Caco-2 (cell line): ENCODE results near the gene ZBTB42. TPM values are rescaled to one million over a fixed set of nuclear protein-coding genes. Genes with fewer than 3 reads are reported as not detected.

ENCODE experiments used
- BruUV-seq: library from RNA; stranded (reverse); fragments of 400-500 nt; replicated peaks from 2 replicates; lab custom pipeline; 2021; lab: Mats Ljungman, UMichigan
- CTCF ChIA-PET: fragments of 300-600 bp; sonication (Branson Sonifier 250); formaldehyde crosslinking; loops from one replicate; lab custom pipeline; 2022; ENCODE audit warnings: antibody characterized with exemption; lab: Charles Lee
- POLR2A ChIA-PET: fragments of 300-600 bp; sonication (Branson Sonifier 250); formaldehyde crosslinking; loops from one replicate; lab custom pipeline; 2022; ENCODE audit warnings: antibody characterized with exemption; lab: Charles Lee
- DNase-seq, 2 experiments: peaks; one replicate each; pipeline versions ENCODE4 v3.0.0 to v3.0.0-alpha.2; 2020 to 2022
- H3K27me3 ChIP-seq: replicated peaks from 2 replicates; pipeline ENCODE4 v1.6.0; 2011; ENCODE audit warnings: low read length; ENCODE audit not compliant: control insufficient read depth, insufficient read depth
- H3K36me3 ChIP-seq: 2 replicates; pipeline ENCODE4 v1.5.1; 2011; ENCODE audit warnings: low read length; ENCODE audit not compliant: control insufficient read depth, insufficient read depth
- H3K4me1 ChIP-seq: fragments of 250-450 bp; sonication (Bioruptor Pico); 2 replicates; pipeline ENCODE4 v1.5.1; 2020; ENCODE audit warnings: mild to moderate bottlenecking
- H3K4me3 ChIP-seq: 2 replicates; pipeline ENCODE4 v1.5.1; 2011; ENCODE audit warnings: low read depth, mild to moderate bottlenecking, control low read depth, low read length
- H3K9me3 ChIP-seq: fragments of 250-450 bp; sonication (Bioruptor Pico); 2 replicates; pipeline ENCODE4 v1.5.1; 2020; ENCODE audit warnings: mild to moderate bottlenecking, moderate library complexity
- H3K27ac Mint-ChIP-seq: one replicate; pipeline ENCODE4 v1.8.0; 2022; ENCODE audit warnings: mixed read lengths; ENCODE audit not compliant: unreplicated experiment
- H3K27me3 Mint-ChIP-seq: one replicate; pipeline ENCODE4 v1.8.0; 2022; ENCODE audit warnings: mixed read lengths; ENCODE audit not compliant: insufficient read depth, unreplicated experiment
- H3K36me3 Mint-ChIP-seq: one replicate; pipeline ENCODE4 v1.8.0; 2022; ENCODE audit warnings: mild to moderate bottlenecking, mixed read lengths; ENCODE audit not compliant: insufficient read depth, unreplicated experiment
- H3K4me1 Mint-ChIP-seq: one replicate; pipeline ENCODE4 v1.8.0; 2022; ENCODE audit warnings: low read depth, mixed read lengths; ENCODE audit not compliant: unreplicated experiment
- H3K4me3 Mint-ChIP-seq: one replicate; pipeline ENCODE4 v1.8.0; 2022; ENCODE audit warnings: mild to moderate bottlenecking, moderate library complexity, mixed read lengths; ENCODE audit not compliant: unreplicated experiment
- H3K9me3 Mint-ChIP-seq: one replicate; pipeline ENCODE4 v1.8.0; 2022; ENCODE audit warnings: mixed read lengths; ENCODE audit not compliant: unreplicated experiment
- CTCF ChIP-seq, 2 experiments: fragments of 200-600 bp in 1 of 2; IDR thresholded peaks; 1 replicate in 1 of 2; 2 replicates in 1 of 2; pipeline versions ENCODE4 v1.5.1 to v1.8.0; 2011 to 2022; ENCODE audit warnings: antibody characterized with exemption in 1 of 2, control low read depth in 1 of 2, inconsistent platforms in 1 of 2, low read depth in 1 of 2, low read length in 1 of 2, mild to moderate bottlenecking in 1 of 2, moderate library complexity in 1 of 2; ENCODE audit not compliant: insufficient read depth in 1 of 2, severe bottlenecking in 1 of 2, unreplicated experiment in 1 of 2
- intact Hi-C: fragments of 100-400 bp; cut with micrococcal nuclease; formaldehyde crosslinking; loops from one replicate; pipeline ENCODE4 v1.10.0; 2022; ENCODE audit not compliant: unreplicated experiment
- total RNA-seq: library from RNA; stranded (reverse); gene quantifications from 2 replicates; pipeline ENCODE4 v1.2.3, GENCODE V29; 2022

The ZBTB42 gene
- total RNA-seq, 1 experiment from 2014 or later: 9.7 TPM

- DNase-seq: no peak
- Histone ChIP-seq H3K4me1 (peaks cover 32% of the 10 kb centered on the region), H3K4me3 (peak overlapping the region; percentile 52), H3K9me3 (no peaks in the 10 kb centered on the region), H3K27me3 (no peaks in the 10 kb centered on the region), H3K36me3 (peaks cover 3% of the 10 kb centered on the region; the same call in 1 of the 2 replicates)
- Mint-ChIP-seq H3K4me3 (peak overlapping the region; percentile 90), H3K9me3 (no peaks in the 10 kb centered on the region), H3K4me1 (peaks cover 19% of the 10 kb centered on the region), H3K36me3 (peaks cover 44% of the 10 kb centered on the region), H3K27ac (peak overlapping the region; percentile 93), H3K27me3 (no peaks in the 10 kb centered on the region)
- POLR2A ChIA-PET: interaction anchor here (1.0 to 2.1 kb wide), 11 partner anchors 14 to 269 kb away, joined by 3 to 14 read pairs (median 6); partner anchors contain the start of genes CDCA4 and CEP170B
- no TSS peak for BruUV-seq
- no peak for TF ChIP-seq CTCF (IDR thresholded peaks at IDR 0.05; ENCODE audit: insufficient read depth in 1 of 2, low read depth in 1 of 2, low read length in 1 of 2, severe bottlenecking in 1 of 2, unreplicated experiment in 1 of 2)
- intact Hi-C loops: loop anchor here (2.0 kb wide), 2 partner anchors 14 to 64 kb away; partner anchors contain the start of gene INF2
- CTCF ChIA-PET: interaction anchor here (0.6 to 1.8 kb wide), 12 partner anchors 9 to 728 kb away, joined by 3 to 26 read pairs (median 4); partner anchors contain the start of gene CEP170B
Observed at GRCh38 chr14:104752423-104752734, 48.5 kb upstream of the ZBTB42 start.

GRCh38 chr14:104752735-104753527, 48.0 kb upstream of the ZBTB42 start, which contains the start of gene SIVA1:
TSS of gene SIVA1 (plus strand) at chr14:104753147. CDS start at chr14:104753202, 55 bp downstream.
- no peaks in the 10 kb centered on the region for H3K27me3 ChIP-seq
- peaks cover 32% of the 10 kb centered on the region for H3K4me1 ChIP-seq
- peak within 1 kb of the TSS; percentile 93 for H3K27ac Mint-ChIP-seq
- peak within 1 kb of the TSS; percentile 83 for H3K4me3 ChIP-seq
- intact Hi-C loops: loop anchor here (2.0 kb wide), 2 partner anchors 14 to 64 kb away; partner anchors contain the start of gene INF2
- CTCF ChIA-PET: interaction anchor here (0.6 to 1.8 kb wide), 13 partner anchors 10 to 728 kb away, joined by 3 to 26 read pairs (median 4); partner anchors contain the start of gene CEP170B
- H3K27me3 Mint-ChIP-seq: no peaks in the 10 kb centered on the region
- H3K4me1 Mint-ChIP-seq: peaks cover 19% of the 10 kb centered on the region
- peak within 1 kb of the TSS; percentile 90 for H3K4me3 Mint-ChIP-seq
- no peaks in the 10 kb centered on the region for H3K9me3 Mint-ChIP-seq
- BruUV-seq: no TSS peak
- TF ChIP-seq CTCF (IDR thresholded peaks at IDR 0.05; ENCODE audit: insufficient read depth in 1 of 2, low read depth in 1 of 2, low read length in 1 of 2, severe bottlenecking in 1 of 2, unreplicated experiment in 1 of 2): no peak
- peaks cover 3% of the 10 kb centered on the region; the same call in 1 of the 2 replicates for H3K36me3 ChIP-seq
- POLR2A ChIA-PET: interaction anchor here (1.0 to 2.1 kb wide), 12 partner anchors 14 to 268 kb away, joined by 3 to 14 read pairs (median 5); partner anchors contain the start of genes CDCA4 and CEP170B
- H3K9me3 ChIP-seq: no peaks in the 10 kb centered on the region
- H3K36me3 Mint-ChIP-seq: peaks cover 50% of the 10 kb centered on the region
- DNase-seq: peak; percentile 99
